Measurements from ENCODE around the gene VPS4A.
A peak's percentile ranks its signal among the peaks of the same experiment; 100 is the strongest.

The VPS4A gene

DNA sequence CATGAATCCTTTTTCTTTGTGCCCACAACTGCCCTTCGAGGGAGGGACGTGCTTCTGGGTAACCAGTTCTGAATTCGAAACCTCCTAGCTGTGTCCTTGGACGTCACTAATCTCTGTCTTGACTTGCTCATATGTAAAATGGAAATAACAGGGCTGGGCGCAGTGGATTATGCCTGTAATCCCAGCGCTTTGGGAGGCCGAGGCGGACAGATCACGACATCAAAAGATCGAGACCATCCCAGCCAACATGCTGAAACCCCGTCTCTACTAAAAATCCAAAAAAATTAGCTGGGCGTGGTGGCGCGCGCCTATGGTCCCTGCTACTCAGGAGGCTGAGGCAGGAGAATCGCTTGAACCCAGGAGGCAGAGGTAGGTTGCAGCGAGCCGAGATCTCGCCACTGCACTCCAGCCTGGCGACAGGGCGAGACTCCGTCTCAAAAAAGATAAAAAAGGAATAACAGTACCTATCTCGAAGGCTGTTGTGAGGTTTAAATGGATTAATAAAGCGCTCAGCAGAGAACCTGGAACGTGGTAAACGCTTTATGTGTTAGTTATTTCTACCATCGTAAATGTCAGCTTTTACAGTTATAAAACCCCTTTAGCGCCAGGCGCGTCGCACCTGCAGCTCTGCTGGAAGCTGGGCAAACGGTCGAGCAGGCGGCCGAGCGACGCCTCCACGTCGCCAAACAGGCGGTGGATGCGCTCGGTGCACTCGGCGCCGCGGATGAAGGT lies 27.6 kb downstream of the VPS4A start:
- TF ChIP-seq CTCF (conservative IDR thresholded peaks at IDR 0.05; ENCODE audit: low read depth, low read length), result no peak
- peak overlapping the region; percentile 93 for H3K4me3 ChIP-seq (ENCODE audit: low read length)
- no peak for DNase-seq (ENCODE audit: low read depth)

DNA sequence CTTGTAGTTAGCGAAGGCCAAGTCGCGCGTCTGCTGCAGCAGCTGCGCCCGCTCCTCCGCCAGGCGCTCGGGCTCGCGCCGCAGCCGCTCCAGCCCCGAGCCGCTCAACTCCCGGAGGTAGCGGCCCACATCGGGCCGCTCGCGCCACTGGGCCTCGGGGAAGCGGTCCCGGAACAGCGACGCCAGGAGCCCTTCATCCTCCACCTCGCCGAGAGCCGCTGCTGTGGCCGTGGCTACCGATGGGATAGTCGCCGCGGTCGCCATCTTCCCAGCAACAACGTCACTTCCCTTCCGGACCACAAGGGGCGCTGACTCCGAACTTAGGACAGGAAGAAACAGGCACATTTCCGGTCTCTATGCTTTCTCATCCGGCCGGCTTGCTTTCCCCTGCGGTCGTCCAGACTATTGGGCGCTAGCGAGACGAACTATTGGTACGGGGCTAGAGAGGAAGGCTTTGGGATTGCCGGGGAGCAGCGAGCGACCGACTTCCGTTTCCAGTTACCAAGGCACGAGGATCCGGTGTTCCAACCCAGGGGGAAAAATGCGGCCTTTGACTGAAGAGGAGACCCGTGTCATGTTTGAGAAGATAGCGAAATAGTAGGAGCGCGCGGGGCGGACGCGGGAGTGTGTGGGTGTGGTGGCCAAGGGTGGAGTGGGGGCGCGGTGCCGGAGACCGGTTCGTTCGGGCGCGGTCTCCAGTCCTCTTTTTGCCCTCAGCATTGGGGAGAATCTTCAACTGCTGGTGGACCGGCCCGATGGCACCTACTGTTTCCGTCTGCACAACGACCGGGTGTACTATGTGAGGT lies 28.3 kb downstream of the VPS4A start, which contains the start of the genes COG8 and NIP7:
Gene COG8 (minus strand): TSS at position 276 of the 806 bp plus-strand sequence. CDS start 12 bp downstream, at position 264.
Gene NIP7 (plus strand): TSS at position 484 of the 806 bp plus-strand sequence. CDS start 58 bp downstream, at position 542.
- peak within 1 kb of the TSS; percentile 93 for H3K4me3 ChIP-seq (ENCODE audit: low read length)
- DNase-seq (ENCODE audit: low read depth), result peak; percentile 96
- TF ChIP-seq CTCF (conservative IDR thresholded peaks at IDR 0.05; ENCODE audit: low read depth, low read length), result peak; percentile 83

DNA sequence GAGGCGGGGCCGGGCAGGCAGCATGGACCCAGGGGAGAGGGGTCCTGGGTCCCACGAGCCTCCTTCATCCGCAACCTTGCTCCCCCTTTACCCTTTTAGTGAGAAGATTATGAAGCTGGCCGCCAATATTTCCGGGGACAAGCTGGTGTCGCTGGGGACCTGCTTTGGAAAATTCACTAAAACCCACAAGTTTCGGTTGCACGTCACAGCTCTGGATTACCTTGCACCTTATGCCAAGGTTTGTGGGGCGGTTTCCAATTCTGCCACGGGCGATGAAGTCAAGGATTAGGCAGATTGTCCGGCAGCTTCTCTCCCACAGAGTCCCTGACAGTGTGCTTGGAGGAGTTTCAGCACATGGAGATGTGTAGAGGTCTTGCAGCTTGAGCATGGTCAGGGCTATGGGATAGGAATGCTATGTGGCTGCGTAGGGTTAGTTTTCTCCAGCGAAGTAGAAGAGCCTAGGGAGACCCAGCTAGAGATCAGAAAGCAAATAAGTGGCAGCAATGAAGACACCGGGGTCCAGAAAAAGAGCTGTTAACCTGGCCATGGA lies 29.0 kb downstream of the VPS4A start:
- H3K4me3 ChIP-seq (ENCODE audit: low read length), result peak overlapping the region; percentile 93
- TF ChIP-seq CTCF (conservative IDR thresholded peaks at IDR 0.05; ENCODE audit: low read depth, low read length), result no peak
- no peak for DNase-seq (ENCODE audit: low read depth)

DNA sequence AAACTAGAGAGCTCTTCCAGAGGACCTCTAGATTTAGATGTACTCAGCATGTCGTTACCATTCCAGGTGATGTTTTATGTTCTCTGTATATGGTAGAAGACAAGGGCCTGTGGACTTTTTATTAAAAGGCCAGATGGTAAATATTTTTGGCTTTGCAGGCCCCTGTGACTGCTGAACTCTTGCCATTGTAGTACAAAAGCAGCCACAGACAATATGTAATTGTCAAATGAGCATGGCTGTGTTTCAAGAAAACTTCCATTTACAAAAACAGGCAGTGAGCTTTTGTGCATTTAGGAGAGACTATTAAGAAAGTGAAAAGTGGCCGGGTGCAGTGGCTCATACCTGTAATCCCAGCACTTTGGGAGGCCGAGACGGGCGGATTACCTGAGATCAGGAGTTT lies 33.0 kb downstream of the VPS4A start:
- H3K4me3 ChIP-seq (ENCODE audit: low read length), result no peak overlapping the region
- DNase-seq (ENCODE audit: low read depth), result no peak
- TF ChIP-seq CTCF (conservative IDR thresholded peaks at IDR 0.05; ENCODE audit: low read depth, low read length), result no peak

- no peak for DNase-seq (ENCODE audit: low read depth)
- H3K4me3 ChIP-seq (ENCODE audit: low read length), result no peak overlapping the region
- no peak for TF ChIP-seq CTCF (conservative IDR thresholded peaks at IDR 0.05; ENCODE audit: low read depth, low read length)
Observed at GRCh38 chr16:69345923-69346322, 34.8 kb downstream of the VPS4A start.

GRCh38 chr16:69346683-69347082 lies 35.5 kb downstream of the VPS4A start:
- no peak for DNase-seq (ENCODE audit: low read depth)
- no peak for TF ChIP-seq CTCF (conservative IDR thresholded peaks at IDR 0.05; ENCODE audit: low read depth, low read length)
- H3K4me3 ChIP-seq (ENCODE audit: low read length), result no peak overlapping the region

All from retinal pigment epithelial cell (primary cell).